Activated CD8-positive, alpha-beta T cell treated with anti-CD3 and anti-CD28 coated beads for 36 hours (primary cell): ENCODE results near the gene SPATA25. TPM values are rescaled to one million over a fixed set of nuclear protein-coding genes. Genes with fewer than 3 reads are reported as not detected.

Source experiments
- ATAC-seq: fragments of 200-7000 bp; cut with Tn5 transposase; one replicate; pipeline ENCODE4 v1.10.0; 2021; ENCODE audit warnings: mild to moderate bottlenecking, moderate library complexity
- CTCF ChIA-PET: fragments of 350-600 bp; sonication (Branson Sonifier 250); formaldehyde crosslinking; loops from one replicate; lab custom pipeline; 2021; ENCODE audit warnings: antibody characterized with exemption; lab: Charles Lee
- POLR2A ChIA-PET: fragments of 350-600 bp; sonication (Branson Sonifier 250); formaldehyde crosslinking; loops from one replicate; lab custom pipeline; 2021; ENCODE audit warnings: antibody characterized with exemption; lab: Charles Lee
- DNase-seq: peaks from one replicate; pipeline ENCODE4 v3.0.0-alpha.2; 2020
- H3K27ac Mint-ChIP-seq: one replicate; pipeline ENCODE4 v1.8.0; 2021; ENCODE audit warnings: mild to moderate bottlenecking, mixed read lengths
- H3K27me3 Mint-ChIP-seq: one replicate; pipeline ENCODE4 v1.8.0; 2021; ENCODE audit warnings: mixed read lengths
- H3K36me3 Mint-ChIP-seq: one replicate; pipeline ENCODE4 v1.8.0; 2021; ENCODE audit warnings: low read depth, mixed read lengths
- H3K4me1 Mint-ChIP-seq: one replicate; pipeline ENCODE4 v1.8.0; 2021; ENCODE audit warnings: low read depth, mixed read lengths
- H3K4me3 Mint-ChIP-seq: one replicate; pipeline ENCODE4 v1.8.0; 2021; ENCODE audit warnings: mild to moderate bottlenecking, moderate library complexity, mixed read lengths
- H3K9me3 Mint-ChIP-seq: one replicate; pipeline ENCODE4 v1.8.0; 2021; ENCODE audit warnings: mixed read lengths
- CTCF ChIP-seq: fragments of 200-600 bp; IDR thresholded peaks from one replicate; pipeline ENCODE4 v1.8.0; 2022; ENCODE audit warnings: antibody characterized with exemption, mild to moderate bottlenecking
- intact Hi-C: fragments of 100-400 bp; cut with micrococcal nuclease; formaldehyde crosslinking; loops from one replicate; pipeline ENCODE4 v1.10.0; 2022
- total RNA-seq, 2 experiments: library from RNA; stranded (reverse); gene quantifications; one replicate each; pipeline ENCODE4 v1.2.3, GENCODE V29; 2021

SPATA25 gene
- total RNA-seq, 2 experiments from 2014 or later, result 0.58 to 0.74 TPM

GRCh38 chr20:45899046-45899835, 11.8 kb upstream of the SPATA25 start:
- DNase-seq (no peak), ATAC-seq (no peak)
- Mint-ChIP-seq H3K4me3 (no peak overlapping the region), H3K27me3 (no peaks in the 10 kb centered on the region), H3K4me1 (peaks cover under 1% of the 10 kb centered on the region), H3K27ac (no peak overlapping the region), H3K9me3 (no peaks in the 10 kb centered on the region), H3K36me3 (peaks cover 7% of the 10 kb centered on the region)
- intact Hi-C loops, result no loop called here
- no peak for TF ChIP-seq CTCF
- POLR2A ChIA-PET, result interaction anchor here (1.1 to 3.0 kb wide), 5 partner anchors 9 to 35 kb away, joined by 3 to 11 read pairs (median 6); partner anchors contain the start of gene PCIF1
- CTCF ChIA-PET, result no interaction called here

DNA sequence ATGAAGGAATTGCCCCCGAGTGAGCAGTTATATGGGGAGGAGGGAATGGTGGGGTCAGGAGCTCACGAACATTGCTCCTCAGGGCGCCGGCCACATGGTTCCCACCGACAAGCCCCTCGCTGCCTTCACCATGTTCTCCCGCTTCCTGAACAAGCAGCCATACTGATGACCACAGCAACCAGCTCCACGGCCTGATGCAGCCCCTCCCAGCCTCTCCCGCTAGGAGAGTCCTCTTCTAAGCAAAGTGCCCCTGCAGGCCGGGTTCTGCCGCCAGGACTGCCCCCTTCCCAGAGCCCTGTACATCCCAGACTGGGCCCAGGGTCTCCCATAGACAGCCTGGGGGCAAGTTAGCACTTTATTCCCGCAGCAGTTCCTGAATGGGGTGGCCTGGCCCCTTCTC, 10.9 kb upstream of the SPATA25 start:
- intact Hi-C loops, result no loop called here
- Mint-ChIP-seq H3K36me3 (peaks cover 8% of the 10 kb centered on the region), H3K9me3 (no peaks in the 10 kb centered on the region), H3K27ac (no peak overlapping the region), H3K4me3 (no peak overlapping the region), H3K27me3 (no peaks in the 10 kb centered on the region), H3K4me1 (peaks cover 6% of the 10 kb centered on the region)
- POLR2A ChIA-PET, result interaction anchor here (1.1 to 3.0 kb wide), 2 partner anchors 9 to 36 kb away, joined by 3 to 11 read pairs; partner anchors contain the start of gene PCIF1
- TF ChIP-seq CTCF, result no peak
- ATAC-seq, result no peak
- no peak for DNase-seq
- CTCF ChIA-PET, result no interaction called here

- CTCF ChIA-PET, result no interaction called here
- peaks cover 10% of the 10 kb centered on the region for H3K36me3 Mint-ChIP-seq
- intact Hi-C loops, result no loop called here
Observed at GRCh38 chr20:45897692-45898091, 10.3 kb upstream of the SPATA25 start.

GRCh38 chr20:45897289-45897688, 9.9 kb upstream of the SPATA25 start:
- no peaks in the 10 kb centered on the region for H3K9me3 Mint-ChIP-seq
- no peak overlapping the region for H3K27ac Mint-ChIP-seq
- no peak for ATAC-seq
- no peak overlapping the region for H3K4me3 Mint-ChIP-seq
- peaks cover 10% of the 10 kb centered on the region for H3K36me3 Mint-ChIP-seq
- ChIA-PET POLR2A (interaction anchor here (0.6 to 1.2 kb wide), 4 partner anchors 8 to 88 kb away, joined by 3 to 4 read pairs (median 4); no protein-coding TSS in a partner anchor), CTCF (no interaction called here)
- peaks cover 16% of the 10 kb centered on the region for H3K4me1 Mint-ChIP-seq
- TF ChIP-seq CTCF, result no peak
- no peaks in the 10 kb centered on the region for H3K27me3 Mint-ChIP-seq
- intact Hi-C loops, result no loop called here
- DNase-seq, result no peak

More at GRCh38 chr20:45897692-45898091, 10.3 kb upstream of the SPATA25 start:
- H3K27ac Mint-ChIP-seq, result no peak overlapping the region
- no peaks in the 10 kb centered on the region for H3K9me3 Mint-ChIP-seq
- DNase-seq, result no peak
- H3K27me3 Mint-ChIP-seq, result no peaks in the 10 kb centered on the region
- no peak overlapping the region for H3K4me3 Mint-ChIP-seq
- POLR2A ChIA-PET, result interaction anchor here (3.0 kb wide), 1 partner anchor 36 kb away, joined by 11 read pairs; the partner anchor contains the start of gene PCIF1
- ATAC-seq, result no peak
- H3K4me1 Mint-ChIP-seq, result peaks cover 12% of the 10 kb centered on the region
- no peak for TF ChIP-seq CTCF

DNA sequence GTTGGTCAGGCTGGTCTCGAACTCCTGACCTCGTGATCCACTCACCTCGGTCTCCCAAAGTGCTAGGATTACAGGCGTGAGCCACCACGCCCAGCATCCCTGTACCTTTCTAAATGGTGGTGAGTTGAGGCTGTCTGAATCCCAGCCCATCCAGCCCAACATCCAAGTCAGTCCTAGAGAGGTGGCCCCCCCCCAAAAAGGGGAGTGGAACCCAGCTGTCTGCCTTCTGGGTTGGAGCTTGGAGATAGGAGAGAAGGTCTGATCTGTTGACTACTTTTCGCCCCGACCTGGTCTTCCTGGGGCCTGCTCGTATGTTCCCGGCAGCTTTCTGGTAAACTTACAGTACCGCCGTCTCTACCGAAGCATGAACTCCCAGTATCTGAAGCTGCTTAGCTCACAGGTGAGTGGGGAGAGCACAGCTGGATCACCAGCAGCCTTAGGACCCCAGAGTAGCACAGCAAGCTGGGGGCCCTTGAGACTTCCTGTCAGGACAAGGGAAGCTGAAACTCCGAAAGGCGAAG, 9.3 kb upstream of the SPATA25 start:
- Mint-ChIP-seq H3K27me3 (no peaks in the 10 kb centered on the region), H3K4me3 (no peak overlapping the region), H3K4me1 (peaks cover 20% of the 10 kb centered on the region), H3K27ac (no peak overlapping the region), H3K36me3 (peaks cover 10% of the 10 kb centered on the region), H3K9me3 (no peaks in the 10 kb centered on the region)
- no peak for TF ChIP-seq CTCF
- DNase-seq (no peak), ATAC-seq (no peak)
- ChIA-PET CTCF (no interaction called here), POLR2A (interaction anchor here (0.6 to 1.2 kb wide), 4 partner anchors 8 to 88 kb away, joined by 3 to 4 read pairs (median 4); no protein-coding TSS in a partner anchor)
- intact Hi-C loops, result no loop called here
